Fibroblast of skin of scalp (primary cell): ENCODE measurements around the gene DNAI7.

Experiments used
- DNase-seq: peaks from one replicate; pipeline ENCODE4 v3.0.0-alpha.2; 2013

DNAI7 gene

DNA sequence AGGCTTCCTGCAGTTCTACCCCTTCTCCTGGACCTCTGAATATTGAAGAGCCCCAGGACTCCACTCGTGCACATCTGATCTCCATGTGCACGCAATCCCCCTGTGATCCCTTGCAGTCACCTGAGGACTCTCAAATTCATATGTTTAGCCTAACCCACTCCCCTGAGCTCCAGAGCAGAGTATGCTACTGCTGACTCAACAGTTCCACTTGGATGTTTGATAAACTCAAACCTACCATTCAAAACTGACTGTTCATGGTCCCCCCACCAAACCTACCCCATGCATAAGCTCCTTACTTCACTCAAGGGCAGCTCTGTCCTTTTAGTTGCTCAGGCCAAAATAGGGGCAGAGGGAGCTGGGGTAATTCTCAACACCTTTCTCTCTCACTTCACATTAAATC lies 96.0 kb downstream of the DNAI7 start:
- DNase-seq: no peak

GRCh38 chr12:25089738-25090137 lies 105.2 kb downstream of the DNAI7 start:
- no peak for DNase-seq

DNA sequence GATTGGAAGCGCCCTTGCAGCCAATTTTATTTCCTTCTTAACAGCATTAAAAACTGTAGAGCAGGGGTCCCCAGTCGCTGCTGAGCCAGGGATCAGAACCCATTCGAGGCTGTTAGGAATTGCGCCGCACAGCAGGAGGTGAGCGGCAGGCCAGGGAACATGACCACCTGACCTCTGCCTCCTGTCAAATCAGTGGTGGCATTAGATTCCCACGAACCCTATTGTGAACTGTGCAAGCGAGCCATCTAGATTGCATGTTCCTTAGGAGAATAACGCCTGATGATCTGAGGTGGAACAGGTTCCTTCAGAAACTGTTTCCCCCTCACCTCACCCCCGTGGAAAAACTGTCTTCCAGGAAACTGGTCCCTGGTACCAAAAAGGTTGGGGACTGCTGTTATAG lies 107.4 kb downstream of the DNAI7 start:
- DNase-seq: no peak

- DNase-seq: no peak
Observed at GRCh38 chr12:25084816-25085215, 110.1 kb downstream of the DNAI7 start.

DNA sequence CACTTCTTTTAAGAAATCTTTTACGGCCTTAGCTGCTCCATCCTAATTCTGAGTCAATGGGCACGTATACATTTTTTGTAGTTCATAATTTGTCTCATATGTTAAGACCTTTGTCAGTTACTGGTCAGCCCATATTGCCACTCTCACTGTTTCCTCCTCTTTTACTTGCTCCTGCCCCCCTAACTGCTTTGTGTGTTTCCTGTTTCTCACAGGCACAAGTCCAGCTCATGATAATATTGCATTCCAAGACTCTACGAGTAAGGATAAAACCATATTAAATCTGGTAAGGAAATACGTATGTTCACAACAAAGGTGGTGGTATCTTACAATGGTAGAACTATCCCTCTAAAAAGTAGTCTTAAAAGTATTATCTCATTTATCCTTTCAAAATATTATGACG lies 111.7 kb downstream of the DNAI7 start:
- DNase-seq: no peak

- no peak for DNase-seq
Observed at GRCh38 chr12:25082628-25083027, 112.3 kb downstream of the DNAI7 start.

GRCh38 chr12:25079393-25079792 lies 115.6 kb downstream of the DNAI7 start:
- no peak for DNase-seq

- no peak for DNase-seq
Observed at GRCh38 chr12:25074954-25075353, 120.0 kb downstream of the DNAI7 start.

DNA sequence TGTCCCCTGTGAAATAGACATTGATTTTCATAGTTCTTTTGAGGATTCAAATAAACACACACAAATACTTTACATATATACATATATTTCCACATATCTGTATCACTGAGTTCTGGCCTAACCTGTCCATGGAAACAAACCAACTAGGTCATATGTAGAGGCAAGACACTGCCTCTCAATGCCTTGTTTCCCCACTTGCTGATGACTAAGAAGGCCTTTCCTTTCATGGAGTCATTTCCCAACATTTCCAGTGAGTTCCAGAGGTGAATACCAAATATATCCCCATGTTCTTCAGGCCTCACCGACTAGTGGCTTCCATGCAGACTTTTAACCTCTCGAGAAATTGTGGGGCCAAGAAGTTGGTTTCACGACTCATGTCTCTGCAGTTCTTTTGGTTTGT lies 120.8 kb downstream of the DNAI7 start:
- DNase-seq: no peak

DNA sequence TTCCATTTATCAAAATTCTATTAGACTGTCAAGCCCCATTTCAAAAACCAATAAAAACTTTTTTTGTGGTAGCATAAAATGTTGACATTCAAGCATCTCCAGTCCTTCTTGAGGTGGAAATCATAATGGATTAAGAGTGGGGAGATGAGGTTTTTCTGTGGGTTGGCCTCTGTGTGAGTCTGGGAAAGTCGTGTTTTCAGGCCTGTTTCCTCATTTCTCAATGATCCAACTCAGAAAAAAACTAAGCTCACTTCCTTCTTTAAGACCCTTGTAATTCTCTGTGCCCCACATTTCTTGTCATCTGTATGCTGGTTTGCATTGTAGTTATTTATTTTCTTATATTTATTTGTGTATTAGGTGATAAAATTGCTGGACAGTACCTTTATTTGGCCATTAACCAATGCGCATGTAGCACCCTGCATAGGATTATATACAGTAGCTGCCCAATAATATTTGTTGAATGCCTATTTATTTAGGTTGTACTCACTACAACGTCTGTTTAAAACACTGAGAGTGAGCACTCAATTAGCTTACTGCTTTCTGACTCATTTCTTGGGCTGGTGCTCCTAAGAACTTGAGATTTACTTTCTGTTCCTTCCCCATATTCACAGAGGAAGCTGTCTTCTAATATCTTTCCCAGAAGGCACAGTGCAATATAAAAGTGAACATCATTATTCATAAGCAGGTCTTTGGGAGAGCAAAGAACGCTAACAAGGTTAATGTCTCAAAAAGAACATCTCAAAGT lies 121.9 kb downstream of the DNAI7 start:
- DNase-seq: no peak

DNA sequence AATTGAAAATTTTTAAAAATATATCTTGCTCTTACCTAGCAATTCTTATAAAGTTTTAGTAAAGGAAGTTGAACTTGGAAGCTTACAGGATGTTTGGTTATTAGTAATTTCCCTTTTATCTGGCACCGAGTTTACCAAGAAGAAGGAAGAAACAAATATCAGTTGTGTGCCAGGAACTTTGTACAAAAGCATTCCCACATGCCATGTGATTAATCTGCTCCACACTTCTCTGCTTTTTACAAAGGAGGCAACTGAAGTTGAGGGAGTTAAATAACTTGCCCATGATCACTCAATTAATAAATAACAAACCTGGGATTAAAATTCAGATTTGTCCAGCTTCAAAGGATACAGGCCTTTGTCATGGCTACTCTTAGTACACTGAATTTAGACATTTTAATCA lies 123.6 kb downstream of the DNAI7 start:
- no peak for DNase-seq

GRCh38 chr12:25069224-25069623 lies 125.7 kb downstream of the DNAI7 start:
- no peak for DNase-seq

DNA sequence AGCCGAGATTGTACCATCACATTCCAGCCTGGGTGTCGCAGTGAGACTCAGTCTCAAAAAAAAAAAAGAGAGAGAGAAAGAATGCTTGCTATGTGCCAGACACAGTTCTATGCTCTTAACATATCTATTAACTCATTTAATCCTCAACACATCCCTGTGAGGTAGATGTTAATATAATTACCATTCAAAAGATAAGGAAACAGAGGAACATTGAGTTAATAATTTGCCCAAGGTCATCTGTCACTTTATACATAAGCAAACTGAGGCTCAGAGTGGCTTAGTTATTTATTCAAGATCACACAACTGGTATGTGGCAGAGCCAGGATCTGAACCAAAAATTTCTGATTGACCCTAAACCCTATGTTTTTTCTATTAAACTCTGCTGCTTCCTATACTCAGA lies 129.9 kb downstream of the DNAI7 start:
- no peak for DNase-seq

GRCh38 chr12:25063873-25064628 lies 130.9 kb downstream of the DNAI7 start:
- no peak for DNase-seq

DNA sequence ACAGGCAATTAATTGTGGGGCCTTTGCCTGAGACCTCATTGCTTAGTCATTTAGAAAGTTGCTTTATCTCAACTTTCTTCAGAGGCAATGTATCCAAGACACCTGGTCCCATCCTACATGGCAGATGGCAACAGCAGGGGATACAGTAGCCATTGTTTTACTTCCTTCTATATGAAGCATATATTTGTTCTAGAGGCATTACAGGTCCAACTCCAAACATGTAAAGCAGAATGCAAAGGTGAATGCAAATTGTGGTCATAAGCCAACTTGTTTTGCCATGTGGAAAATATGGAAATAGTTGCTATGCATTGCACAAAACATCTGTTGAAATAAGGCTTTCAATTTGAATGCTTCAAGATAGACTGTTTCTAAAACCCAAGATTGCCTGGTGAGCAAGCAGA lies 136.3 kb downstream of the DNAI7 start:
- DNase-seq: no peak
